Measurements from ENCODE around the gene LRFN2.

GRCh38 chr6:40352527-40353170 is 234.5 kb downstream of the LRFN2 start:
- TF ChIP-seq CTCF (IDR thresholded peaks at IDR 0.05) (no peak), POLR2A (IDR thresholded peaks at IDR 0.05) (no peak)
